Endothelial cell of umbilical vein (primary cell): ENCODE data around the gene SPDYC. TPM values are rescaled to one million over a fixed set of nuclear protein-coding genes. Genes with fewer than 3 reads are reported as not detected.

ENCODE experiments used
- BruUV-seq: library from RNA; stranded (reverse); fragments of 400-500 nt; replicated peaks from 2 replicates; lab custom pipeline; 2021; lab: Mats Ljungman, UMichigan
- CTCF ChIA-PET: fragments of 300-600, 350-600 bp; sonication (Branson Sonifier 250); formaldehyde crosslinking; loops from one replicate; lab custom pipeline; 2021; ENCODE audit warnings: antibody characterized with exemption, inconsistent platforms; lab: Charles Lee
- POLR2A ChIA-PET: fragments of 300-600, 350-600 bp; sonication (Branson Sonifier 250); formaldehyde crosslinking; loops from one replicate; lab custom pipeline; 2021; ENCODE audit warnings: antibody characterized with exemption, inconsistent platforms; lab: Charles Lee
- DNase-seq: peaks from one replicate; pipeline ENCODE4 v3.0.0-alpha.2; 2011; ENCODE audit warnings: low read depth, low spot score
- FAIRE-seq: peaks from 2 replicates; lab custom pipeline; 2011; peaks lifted over from hg19 to GRCh38; lab: Jason Lieb, UNC
- H2AFZ ChIP-seq: 2 replicates; pipeline ENCODE4 v1.6.0; 2012; ENCODE audit warnings: low read depth, low read length, control low read depth, inconsistent platforms
- H3K27ac ChIP-seq: 2 replicates; pipeline ENCODE4 v1.5.1; 2011; ENCODE audit warnings: low read depth, mild to moderate bottlenecking, control low read depth, low read length, moderate library complexity; ENCODE audit not compliant: insufficient read depth
- H3K27me3 ChIP-seq, 2 experiments: 2 replicates each; pipeline versions ENCODE4 v1.6.0 to v1.6.1; 2011; ENCODE audit warnings: low read length in 2 of 2, mixed read lengths in 1 of 2; ENCODE audit not compliant: control insufficient read depth in 2 of 2, insufficient read depth in 2 of 2
- H3K36me3 ChIP-seq, 2 experiments: 2 replicates in 1 of 2; 3 replicates in 1 of 2; pipeline ENCODE4 v1.5.1; 2011; ENCODE audit warnings: low read length in 2 of 2, mild to moderate bottlenecking in 1 of 2, moderate library complexity in 1 of 2; ENCODE audit not compliant: control insufficient read depth in 2 of 2, insufficient read depth in 2 of 2; ENCODE audit errors: extremely low read depth in 1 of 2
- H3K4me1 ChIP-seq: 3 replicates; pipeline ENCODE4 v1.5.1; 2011; ENCODE audit warnings: mild to moderate bottlenecking, low read length; ENCODE audit not compliant: control insufficient read depth, insufficient read depth; ENCODE audit errors: extremely low read depth
- H3K4me2 ChIP-seq: 2 replicates; pipeline ENCODE4 v1.6.1; 2011; ENCODE audit warnings: low read length, control low read depth, mixed read lengths; ENCODE audit not compliant: insufficient read depth
- H3K4me3 ChIP-seq, 3 experiments: fragments of 200-600 bp in 1 of 3; sonication (generic), shearing (Covaris generic) in 1 of 3; replicated peaks in 1 of 3; 2 replicates each; pipeline ENCODE4 v1.5.1; 2011 to 2016; ENCODE audit warnings: control low read depth in 3 of 3, low read length in 3 of 3, mild to moderate bottlenecking in 2 of 3, inconsistent platforms in 1 of 3, low read depth in 1 of 3, moderate library complexity in 1 of 3; ENCODE audit not compliant: insufficient read depth in 1 of 3
- H3K79me2 ChIP-seq: 2 replicates; pipeline ENCODE4 v1.6.0; 2012; ENCODE audit warnings: low read length, inconsistent platforms; ENCODE audit not compliant: control insufficient read depth, insufficient read depth
- H3K9ac ChIP-seq: replicated peaks from 2 replicates; pipeline ENCODE3; 2011; ENCODE audit warnings: low read length, control low read depth; ENCODE audit not compliant: insufficient read depth; ENCODE audit errors: extremely low read depth
- H3K9me1 ChIP-seq: replicated peaks from 3 replicates; pipeline ENCODE4 v1.6.0; 2011; ENCODE audit warnings: mild to moderate bottlenecking, low read length; ENCODE audit not compliant: control insufficient read depth, insufficient read depth; ENCODE audit errors: extremely low read depth
- H3K9me3 ChIP-seq: replicated peaks from 2 replicates; pipeline ENCODE4 v1.5.1; 2012; ENCODE audit warnings: low read length, inconsistent platforms; ENCODE audit not compliant: control insufficient read depth, insufficient read depth
- H4K20me1 ChIP-seq: replicated peaks from 2 replicates; pipeline ENCODE3; 2011; ENCODE audit warnings: mild to moderate bottlenecking, low read length; ENCODE audit not compliant: control insufficient read depth, insufficient read depth; ENCODE audit errors: extremely low read depth
- EZH2 ChIP-seq: IDR thresholded peaks from 2 replicates; pipeline ENCODE4 v1.6.1; 2012; ENCODE audit warnings: borderline replicate concordance, low read depth, mild to moderate bottlenecking, moderate library complexity, low read length, inconsistent platforms; ENCODE audit not compliant: severe bottlenecking
- FOS ChIP-seq: IDR thresholded peaks from 2 replicates; pipeline ENCODE4 v1.6.1; 2011; ENCODE audit warnings: mild to moderate bottlenecking, low read length, moderate library complexity, borderline replicate concordance; ENCODE audit not compliant: insufficient read depth
- GATA2 ChIP-seq: IDR thresholded peaks from 2 replicates; pipeline ENCODE4 v1.7.0; 2011; ENCODE audit warnings: low read depth, mild to moderate bottlenecking, moderate library complexity, mixed read lengths, low read length; ENCODE audit not compliant: insufficient read length, insufficient read depth
- JUN ChIP-seq: IDR thresholded peaks from 2 replicates; pipeline ENCODE4 v1.6.1; 2011; ENCODE audit warnings: borderline replicate concordance, low read depth; ENCODE audit not compliant: insufficient read length, insufficient read depth
- MYC ChIP-seq: IDR thresholded peaks from one replicate; pipeline ENCODE4 v1.6.1; 2011; ENCODE audit warnings: mild to moderate bottlenecking, low read depth, low read length
- POLR2A ChIP-seq: IDR thresholded peaks from 2 replicates; pipeline ENCODE4 v1.6.1; 2012; ENCODE audit warnings: low read depth, mild to moderate bottlenecking, control low read depth, low read length
- POLR2AphosphoS5 ChIP-seq: IDR thresholded peaks from 2 replicates; pipeline ENCODE4 v1.6.1; 2012; ENCODE audit warnings: low read depth, mild to moderate bottlenecking, control low read depth, low read length, moderate library complexity; ENCODE audit not compliant: insufficient read depth
- dilution Hi-C: fragments of 300-500 bp; cut with MboI; formaldehyde crosslinking; loops from one replicate; pipeline ENCODE4 v1.15.0; 2019; ENCODE audit warnings: low sequenced_read_pairs; ENCODE audit not compliant: extremely low pct_ligation_motif_present
- intact Hi-C: fragments of 100-400 bp; cut with micrococcal nuclease; formaldehyde crosslinking; loops from one replicate; pipeline ENCODE4 v1.10.0; 2022
- polyA plus RNA-seq, 4 experiments: library from polyadenylated mRNA; depleted of rRNA in 3 of 4; stranded (reverse) in 3 of 4; unstranded in 1 of 4; fragments of >200 nt; gene quantifications; 2 replicates each; pipeline versions ENCODE4 v1.2.1 to v1.2.3, GENCODE V29; 2011 to 2012; ENCODE audit warnings: missing spikeins in 1 of 4
- total RNA-seq: library from RNA; stranded (reverse); gene quantifications from 2 replicates; pipeline ENCODE4 v1.2.3, GENCODE V29; 2021
- TF ChIP-seq, protein P1 (sequence below): IDR thresholded peaks from 2 replicates; pipeline ENCODE4 v1.6.1; 2011; ENCODE audit not compliant: insufficient read depth, insufficient read length
- TF ChIP-seq, protein P2 (sequence below), 2 donors: IDR thresholded peaks; 1 replicate in 1 of 2; 2 replicates in 1 of 2; pipeline ENCODE4 v1.5.1; 2011; ENCODE audit warnings: low read length in 2 of 2, mild to moderate bottlenecking in 2 of 2, moderate library complexity in 2 of 2, control low read depth in 1 of 2, inconsistent platforms in 1 of 2, low read depth in 1 of 2; ENCODE audit not compliant: insufficient read depth in 1 of 2; ENCODE audit errors: extremely low read depth in 1 of 2

SPDYC gene
- total and polyA plus RNA-seq, 2 donors (not counting 3 experiments of a cell fraction or from before 2014, with no cell fraction given) = not detected

DNA sequence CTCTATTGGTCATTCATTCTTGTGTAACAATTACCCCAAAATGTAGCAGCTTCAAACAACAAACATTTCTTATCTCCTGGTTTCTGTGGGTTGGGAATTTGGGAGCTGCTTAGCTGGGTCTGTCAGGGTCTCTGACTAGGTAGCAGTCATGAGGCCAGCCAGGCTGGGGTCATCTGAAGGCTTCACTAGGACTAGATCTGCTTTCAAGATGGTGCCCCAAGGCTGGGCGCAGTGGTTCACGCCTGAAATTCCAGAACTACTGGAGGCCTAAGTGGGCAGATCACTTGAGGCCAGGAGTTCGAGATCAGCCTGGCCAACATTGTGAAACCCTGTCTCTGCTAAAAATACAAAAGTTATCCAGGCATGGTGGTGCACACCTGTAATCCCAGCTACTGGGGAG, 13.1 kb upstream of the SPDYC start:
- H4K20me1 ChIP-seq = no peaks in the 10 kb centered on the region
- no peak overlapping the region for H3K27ac ChIP-seq
- H2AFZ ChIP-seq = no peak overlapping the region
- H3K79me2 ChIP-seq = no peaks in the 10 kb centered on the region
- H3K4me3 ChIP-seq = no peak overlapping the region
- no peaks in the 10 kb centered on the region for H3K4me1 ChIP-seq
- ChIA-PET POLR2A (interaction anchor here (0.6 kb wide), 1 partner anchor 8 kb away, joined by 4 read pairs; no protein-coding TSS in a partner anchor), CTCF (interaction anchor here (1.0 to 1.4 kb wide), 2 partner anchors 8 to 22 kb away, joined by 3 to 4 read pairs; no protein-coding TSS in a partner anchor)
- FAIRE-seq (no peak), DNase-seq (no peak)
- intact Hi-C loops (no loop called here), dilution Hi-C loops (no loop called here)
- no TSS peak for BruUV-seq
- no peaks in the 10 kb centered on the region for H3K9me3 ChIP-seq
- no peaks in the 10 kb centered on the region for H3K9me1 ChIP-seq
- no peaks in the 10 kb centered on the region for H3K36me3 ChIP-seq
- H3K4me2 ChIP-seq = no peak overlapping the region
- H3K9ac ChIP-seq = no peak overlapping the region
- TF ChIP-seq FOS (no peak), MYC (no peak), POLR2A (no peak), EZH2 (no peak), JUN (no peak), GATA2 (no peak), POLR2AphosphoS5 (no peak)
- TF ChIP-seq, protein P1, sequence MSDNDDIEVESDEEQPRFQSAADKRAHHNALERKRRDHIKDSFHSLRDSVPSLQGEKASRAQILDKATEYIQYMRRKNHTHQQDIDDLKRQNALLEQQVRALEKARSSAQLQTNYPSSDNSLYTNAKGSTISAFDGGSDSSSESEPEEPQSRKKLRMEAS = no peak
- TF ChIP-seq, protein P2, sequence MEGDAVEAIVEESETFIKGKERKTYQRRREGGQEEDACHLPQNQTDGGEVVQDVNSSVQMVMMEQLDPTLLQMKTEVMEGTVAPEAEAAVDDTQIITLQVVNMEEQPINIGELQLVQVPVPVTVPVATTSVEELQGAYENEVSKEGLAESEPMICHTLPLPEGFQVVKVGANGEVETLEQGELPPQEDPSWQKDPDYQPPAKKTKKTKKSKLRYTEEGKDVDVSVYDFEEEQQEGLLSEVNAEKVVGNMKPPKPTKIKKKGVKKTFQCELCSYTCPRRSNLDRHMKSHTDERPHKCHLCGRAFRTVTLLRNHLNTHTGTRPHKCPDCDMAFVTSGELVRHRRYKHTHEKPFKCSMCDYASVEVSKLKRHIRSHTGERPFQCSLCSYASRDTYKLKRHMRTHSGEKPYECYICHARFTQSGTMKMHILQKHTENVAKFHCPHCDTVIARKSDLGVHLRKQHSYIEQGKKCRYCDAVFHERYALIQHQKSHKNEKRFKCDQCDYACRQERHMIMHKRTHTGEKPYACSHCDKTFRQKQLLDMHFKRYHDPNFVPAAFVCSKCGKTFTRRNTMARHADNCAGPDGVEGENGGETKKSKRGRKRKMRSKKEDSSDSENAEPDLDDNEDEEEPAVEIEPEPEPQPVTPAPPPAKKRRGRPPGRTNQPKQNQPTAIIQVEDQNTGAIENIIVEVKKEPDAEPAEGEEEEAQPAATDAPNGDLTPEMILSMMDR (IDR thresholded peaks at IDR 0.05; ENCODE audit: extremely low read depth in 1 of 2, insufficient read depth in 1 of 2, low read depth in 1 of 2, low read length in 2 of 2) = no peak
- H3K27me3 ChIP-seq = peaks cover 2 to 4% of the 10 kb centered on the region in 2 experiments
